Measurements from ENCODE around the gene RHEBL1.

Gene RHEBL1, protein sequence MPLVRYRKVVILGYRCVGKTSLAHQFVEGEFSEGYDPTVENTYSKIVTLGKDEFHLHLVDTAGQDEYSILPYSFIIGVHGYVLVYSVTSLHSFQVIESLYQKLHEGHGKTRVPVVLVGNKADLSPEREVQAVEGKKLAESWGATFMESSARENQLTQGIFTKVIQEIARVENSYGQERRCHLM

DNA sequence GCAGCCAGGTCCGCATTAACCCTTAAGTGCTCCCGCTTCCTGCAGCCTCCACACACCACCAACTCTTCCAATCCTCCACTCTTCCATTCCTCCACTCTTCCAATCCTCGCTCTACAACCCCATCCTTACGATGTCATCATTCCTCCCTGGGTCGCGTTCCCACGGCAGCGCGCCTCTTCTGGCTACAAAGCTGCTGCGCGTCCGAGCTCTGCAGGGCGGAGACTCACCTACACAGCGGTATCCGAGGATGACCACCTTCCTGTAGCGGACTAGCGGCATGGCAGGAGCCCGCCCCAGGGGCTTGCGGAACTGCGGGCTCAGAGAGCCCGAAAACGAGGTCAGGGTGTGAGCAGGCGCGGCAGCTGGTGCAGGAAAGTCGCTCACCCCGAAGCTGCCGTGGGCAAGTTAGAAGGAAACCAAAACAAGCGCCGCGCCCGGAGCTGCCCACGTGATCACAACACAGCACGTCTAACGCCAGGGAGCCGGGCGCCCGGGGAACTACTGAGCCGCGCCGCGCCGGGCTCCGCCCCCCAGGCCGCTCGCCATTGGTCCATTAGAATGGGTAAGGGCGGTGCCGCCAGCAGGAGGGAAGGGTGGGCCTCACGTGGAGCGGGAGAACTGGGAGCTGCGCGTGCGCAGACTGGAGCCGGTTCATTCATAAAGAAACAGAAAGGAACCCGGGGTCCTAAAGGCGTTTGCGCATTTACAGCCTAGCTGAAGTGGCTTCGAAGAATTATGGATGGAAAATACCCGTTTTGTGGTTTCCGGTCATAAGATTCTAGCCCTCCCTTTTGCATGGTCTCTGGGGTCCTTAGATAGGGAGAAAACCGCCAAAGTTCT lies at the start of gene RHEBL1:
Gene RHEBL1, minus strand, starts transcription at position 473 of the 840 bp plus-strand sequence. Its CDS starts 194 bp downstream, at position 279.
- peak; percentile 73 for DNase-seq (ENCODE audit: low read depth)

DNA sequence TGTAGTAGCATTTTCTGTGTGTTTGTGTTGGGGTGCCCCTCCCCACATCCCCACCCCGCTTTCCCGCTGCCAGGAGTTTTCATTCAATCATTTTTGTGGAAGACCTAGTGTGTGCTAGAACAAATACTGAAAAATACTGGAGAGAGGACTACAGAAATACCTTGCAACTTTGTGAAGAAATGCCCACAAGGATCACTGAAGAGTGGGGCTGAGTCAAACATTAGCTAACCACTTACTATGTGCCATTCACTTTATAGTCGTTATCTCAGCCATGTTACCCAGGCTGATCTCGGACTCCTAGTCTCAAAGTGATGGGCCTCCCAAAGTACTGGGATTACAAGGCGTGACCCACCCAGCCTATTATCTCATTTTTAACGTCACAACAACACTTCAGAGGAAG lies 41.4 kb upstream of the RHEBL1 start:
- no peak for DNase-seq (ENCODE audit: low read depth)

DNA sequence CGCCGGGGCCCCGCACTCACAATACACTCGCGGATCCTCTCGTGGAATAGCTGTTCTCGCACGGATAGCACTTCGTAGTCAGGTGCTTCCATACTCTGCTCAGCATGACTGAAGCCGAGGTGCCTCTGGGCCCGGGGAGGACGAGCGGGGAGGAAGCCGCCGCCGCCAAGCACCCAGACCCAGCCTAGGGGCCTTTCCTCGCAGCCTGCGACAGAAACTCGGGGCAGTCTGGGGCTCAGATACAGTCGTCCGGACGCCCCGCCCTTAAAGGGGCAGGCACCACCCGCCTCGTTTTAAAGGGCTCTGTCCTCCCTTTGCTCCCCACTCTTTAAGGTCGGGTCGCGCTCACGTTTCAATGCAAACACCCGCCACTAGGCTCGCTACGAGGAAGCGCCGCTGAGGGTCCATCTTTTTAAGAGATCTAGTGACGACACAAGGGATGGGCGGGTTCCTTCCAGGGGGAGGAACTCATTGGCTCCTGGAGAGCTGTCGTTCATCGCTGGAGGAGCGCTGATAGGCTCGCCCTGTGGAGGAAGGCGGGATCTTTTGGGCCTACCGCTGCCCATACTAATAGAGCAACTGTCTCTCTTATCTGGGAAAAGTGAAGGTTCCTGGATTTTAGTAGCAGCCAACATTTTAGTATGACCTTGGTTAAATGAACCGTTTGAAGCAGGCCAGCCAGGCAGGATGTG lies 40.8 kb upstream of the RHEBL1 start, which contains the start of gene LMBR1L:
Gene LMBR1L, minus strand, starts transcription at position 384 of the 692 bp plus-strand sequence. Its CDS starts 292 bp downstream, at position 92.
- peak; percentile 93 for DNase-seq (ENCODE audit: low read depth)

GRCh38 chr12:49109641-49110463 lies 40.1 kb upstream of the RHEBL1 start:
- no peak for DNase-seq (ENCODE audit: low read depth)

- no peak for DNase-seq (ENCODE audit: low read depth)
Observed at GRCh38 chr12:49108958-49109404, 39.2 kb upstream of the RHEBL1 start.

DNA sequence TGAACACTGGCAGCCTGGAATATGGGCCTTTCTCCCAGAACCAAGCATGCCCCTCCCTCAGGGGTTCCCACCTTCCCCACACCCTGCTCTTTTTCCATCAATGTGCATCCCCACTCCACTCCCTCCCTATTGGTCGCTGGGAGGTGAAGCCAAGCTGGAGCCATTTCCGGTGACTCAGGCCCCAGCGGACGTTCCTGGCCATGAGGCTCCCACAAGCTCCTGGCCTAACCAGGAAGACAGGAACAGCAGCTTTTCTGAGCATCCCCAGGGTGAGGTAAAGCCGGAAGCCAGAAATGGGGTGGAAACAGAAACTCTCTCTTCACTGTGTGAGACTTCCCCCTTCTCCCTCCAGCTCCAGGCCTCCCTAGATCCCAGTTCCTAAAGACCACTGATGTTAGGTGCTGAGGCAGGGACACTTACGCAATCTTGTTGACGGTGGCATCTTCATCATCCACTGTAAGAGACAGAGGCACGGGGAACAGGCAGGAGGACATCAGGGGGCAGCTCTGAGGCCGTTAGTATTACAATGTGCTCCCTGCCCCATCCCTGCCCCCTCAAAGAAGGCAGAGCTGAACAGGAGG lies 35.8 kb upstream of the RHEBL1 start:
- no peak for DNase-seq (ENCODE audit: low read depth)

DNA sequence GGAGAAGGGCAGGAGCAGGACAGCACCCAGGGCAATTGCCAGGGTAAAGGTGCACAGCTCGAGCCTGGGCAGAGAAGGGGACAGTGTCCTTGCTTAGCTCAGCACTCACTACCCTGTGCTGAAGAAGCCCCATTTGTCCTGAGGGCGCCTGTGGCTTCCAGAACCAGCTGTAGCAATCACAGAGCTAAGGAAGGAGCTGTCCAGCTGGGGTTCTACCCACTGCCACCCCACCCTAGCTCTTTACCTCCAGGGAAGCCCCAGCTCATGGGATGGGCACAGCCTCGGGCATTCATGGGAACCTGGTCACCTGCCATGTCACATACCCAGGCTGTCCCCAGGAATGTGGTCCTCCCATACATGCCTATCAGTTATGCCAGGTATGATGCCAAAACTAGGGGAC lies 35.0 kb upstream of the RHEBL1 start:
- DNase-seq (ENCODE audit: low read depth) = no peak

DNA sequence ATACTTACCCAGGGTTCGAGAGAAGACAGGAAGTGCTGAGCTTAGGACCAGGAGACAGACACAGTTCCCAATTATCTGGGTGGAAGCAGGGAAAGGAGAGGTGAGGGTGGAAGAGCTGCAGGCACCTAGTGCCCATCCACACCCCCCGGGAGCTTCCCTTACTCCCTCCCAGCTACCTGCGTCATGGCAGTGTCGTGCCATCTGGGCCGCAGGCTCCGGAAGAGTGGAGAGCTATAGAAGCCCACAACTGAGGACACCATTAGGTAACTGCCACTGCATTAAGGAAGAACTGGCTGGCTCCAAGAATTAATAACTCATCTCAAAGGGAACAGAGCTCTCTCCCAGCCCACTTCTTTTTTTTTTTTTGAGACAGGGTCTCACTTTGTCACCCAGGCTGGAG lies 30.6 kb upstream of the RHEBL1 start:
- no peak for DNase-seq (ENCODE audit: low read depth)

- DNase-seq (ENCODE audit: low read depth) = no peak
Observed at GRCh38 chr12:49098703-49099102, 28.9 kb upstream of the RHEBL1 start.

DNA sequence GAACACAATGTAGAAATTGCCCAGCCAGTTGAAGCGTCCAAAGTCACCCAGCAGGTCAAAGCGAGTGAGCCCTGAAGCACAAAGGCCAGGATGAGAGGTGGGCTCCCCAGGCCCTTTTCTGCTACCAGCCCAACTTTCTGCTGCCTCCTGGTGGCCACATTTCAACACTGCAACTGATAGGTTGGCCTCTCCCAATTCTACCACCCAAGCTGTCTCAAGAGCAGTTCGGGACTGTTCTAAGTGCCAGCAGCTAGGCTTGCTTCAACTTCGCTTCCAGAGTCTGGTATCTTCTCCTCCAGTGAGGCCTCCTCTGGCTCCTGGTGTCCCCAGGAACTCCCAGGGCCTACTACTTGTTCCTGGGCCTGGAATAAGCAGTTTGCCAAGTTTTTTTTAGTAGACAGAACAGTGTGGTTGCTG lies 28.3 kb upstream of the RHEBL1 start:
- DNase-seq (ENCODE audit: low read depth) = no peak

- DNase-seq (ENCODE audit: low read depth) = no peak
Observed at GRCh38 chr12:49097381-49097780, 27.6 kb upstream of the RHEBL1 start.

DNA sequence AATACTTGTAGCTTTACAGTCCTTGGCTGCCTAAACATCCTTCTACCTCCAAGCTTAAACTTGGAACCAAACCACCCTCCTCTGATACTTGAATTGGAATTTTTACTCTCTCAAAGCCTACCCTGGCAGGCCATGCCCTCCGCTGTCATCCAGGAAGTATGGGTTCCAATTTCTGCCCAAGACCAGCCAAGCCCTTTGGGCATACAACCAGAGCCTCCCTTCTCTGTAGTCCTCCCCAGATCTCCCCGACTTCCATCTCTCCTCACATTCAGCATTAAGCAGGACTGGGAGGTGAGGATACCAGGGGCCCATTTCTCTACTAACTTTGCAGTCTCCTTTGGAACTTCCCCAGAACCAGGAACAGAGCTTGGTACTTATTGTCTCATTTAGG lies 25.2 kb upstream of the RHEBL1 start:
- no peak for DNase-seq (ENCODE audit: low read depth)

DNA sequence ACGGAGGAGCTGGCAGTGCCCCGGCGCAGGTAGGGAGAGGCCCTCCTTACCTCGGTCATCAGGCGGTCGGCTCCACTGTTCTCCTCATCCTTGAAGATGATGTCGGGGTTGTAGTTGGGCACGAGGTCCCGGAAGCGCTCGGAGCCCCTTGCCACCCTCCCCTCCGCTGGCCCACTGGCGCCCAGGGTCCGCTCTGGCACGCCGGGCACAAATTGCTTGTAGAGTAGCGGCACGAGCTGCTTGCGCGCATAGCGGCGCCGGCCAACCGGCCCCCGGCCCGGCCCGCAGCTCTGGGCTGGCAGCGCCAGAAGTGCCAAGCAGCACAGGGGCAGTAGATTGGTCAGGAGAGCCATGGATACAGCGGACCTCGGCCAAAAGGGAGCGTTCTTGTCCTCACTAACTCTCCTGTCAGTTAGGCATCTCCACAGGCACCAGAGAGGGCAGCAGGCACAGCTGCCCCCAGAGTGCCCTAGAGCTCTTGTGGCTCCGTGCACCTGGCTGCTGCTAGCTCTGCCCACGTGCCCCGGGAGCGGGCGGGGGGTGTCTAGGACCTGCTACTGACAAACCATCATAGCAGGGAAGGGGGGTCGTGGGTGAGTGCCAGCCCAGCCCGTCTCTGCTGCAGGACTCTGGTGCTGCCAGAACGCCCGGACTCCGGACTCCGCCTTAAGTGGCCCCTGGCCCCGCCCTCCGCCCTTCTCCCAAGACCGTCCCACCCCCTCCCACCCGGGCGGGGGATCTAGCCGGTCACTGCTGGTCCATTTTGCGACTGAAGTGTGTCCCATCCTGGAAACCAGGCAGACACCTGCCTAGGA lies 24.6 kb upstream of the RHEBL1 start, which contains the start of gene DHH:
Gene DHH, minus strand, starts transcription at position 642 of the 815 bp plus-strand sequence. Its CDS starts 289 bp downstream, at position 353.
- DNase-seq (ENCODE audit: low read depth) = no peak

GRCh38 chr12:49093792-49094159 lies 24.0 kb upstream of the RHEBL1 start:
- DNase-seq (ENCODE audit: low read depth) = no peak

DNA sequence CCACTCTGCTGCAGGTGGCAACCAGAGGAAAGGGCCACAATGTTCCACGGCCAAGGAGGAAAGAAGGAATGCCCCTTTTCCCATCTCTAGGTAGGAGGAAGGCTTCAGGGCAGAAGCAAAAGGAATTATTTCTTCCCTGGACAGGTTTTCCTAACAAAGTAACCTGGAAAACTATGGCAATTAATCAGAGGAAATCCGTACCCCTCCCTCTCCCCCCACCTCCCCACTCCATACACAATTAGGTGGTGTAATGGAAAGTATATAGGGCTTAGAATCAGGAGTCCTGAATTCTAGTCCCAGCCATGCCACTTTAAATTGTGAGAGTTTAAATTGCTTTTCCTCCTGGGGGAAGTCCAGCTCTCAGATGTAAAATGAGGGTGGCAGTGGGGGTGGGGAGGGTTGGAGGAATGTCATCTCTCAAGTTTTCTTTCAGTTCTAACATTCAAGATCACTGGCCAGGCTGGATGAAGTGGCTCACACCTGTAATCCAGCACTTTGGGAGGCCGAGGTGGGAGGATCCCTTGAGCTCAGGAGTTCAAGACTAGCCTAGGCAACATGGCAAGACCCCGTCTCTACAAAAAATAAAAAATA lies 23.1 kb upstream of the RHEBL1 start:
- no peak for DNase-seq (ENCODE audit: low read depth)

GRCh38 chr12:49092086-49092815 lies 22.5 kb upstream of the RHEBL1 start:
- no peak for DNase-seq (ENCODE audit: low read depth)

- no peak for DNase-seq (ENCODE audit: low read depth)
Observed at GRCh38 chr12:49091836-49092085, 22.0 kb upstream of the RHEBL1 start.

DNA sequence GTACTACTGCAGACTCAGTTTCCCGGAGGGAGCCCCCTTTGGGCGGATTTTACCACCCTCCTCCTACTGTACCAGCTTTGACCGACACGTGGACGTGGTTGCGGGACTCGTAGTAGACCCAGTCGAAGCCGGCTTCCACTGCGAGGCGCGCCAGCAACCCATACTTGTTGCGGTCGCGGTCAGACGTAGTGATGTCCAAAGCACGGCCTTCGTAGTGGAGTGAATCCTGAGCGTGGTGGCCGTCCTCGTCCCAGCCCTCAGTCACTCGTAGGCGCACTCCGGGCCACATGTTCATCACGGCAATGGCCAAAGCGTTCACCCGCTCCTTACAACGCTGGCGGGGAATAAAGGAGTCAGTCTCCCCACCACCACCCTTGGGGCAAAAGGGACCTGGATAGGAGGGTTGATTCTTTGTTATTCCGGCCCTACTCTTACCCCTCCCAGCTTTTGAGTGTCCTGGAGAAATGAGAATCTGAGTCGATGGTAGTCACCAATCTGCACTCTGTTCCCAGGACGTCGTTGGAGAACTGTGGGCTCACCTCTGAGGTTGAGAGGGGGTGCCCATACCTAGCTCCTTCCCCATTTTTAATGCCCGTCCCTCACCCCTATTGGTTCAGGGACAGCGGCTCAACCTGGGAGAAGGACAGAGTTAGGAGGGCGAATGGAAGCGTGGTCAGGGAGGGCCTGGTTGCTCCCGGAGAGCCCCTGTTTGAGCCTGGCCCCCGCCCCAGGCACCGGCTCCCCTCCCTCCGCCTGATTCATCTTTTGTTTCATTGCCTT lies 21.5 kb upstream of the RHEBL1 start:
- DNase-seq (ENCODE audit: low read depth) = no peak
